ENCODE measurements around the gene SH3GL2.

Gene SH3GL2

GRCh38 chr9:17630531-17630949 is 51.7 kb downstream of the SH3GL2 start:
- H3K4me3 ChIP-seq (ENCODE audit: low read depth, low read length), result no peak overlapping the region
- TF ChIP-seq CTCF (IDR thresholded peaks at IDR 0.05; ENCODE audit: insufficient read depth, low read depth, low read length, missing control alignments), result no peak
- no peak for DNase-seq (ENCODE audit: low read depth)

- no peak for DNase-seq (ENCODE audit: low read depth)
- no peak overlapping the region for H3K4me3 ChIP-seq (ENCODE audit: low read depth, low read length)
- no peak for TF ChIP-seq CTCF (IDR thresholded peaks at IDR 0.05; ENCODE audit: insufficient read depth, low read depth, low read length, missing control alignments)
Measured at GRCh38 chr9:17631396-17631795, 52.5 kb downstream of the SH3GL2 start.

- no peak for DNase-seq (ENCODE audit: low read depth)
- TF ChIP-seq CTCF (IDR thresholded peaks at IDR 0.05; ENCODE audit: insufficient read depth, low read depth, low read length, missing control alignments), result no peak
- no peak overlapping the region for H3K4me3 ChIP-seq (ENCODE audit: low read depth, low read length)
Measured at GRCh38 chr9:17632994-17633393, 54.1 kb downstream of the SH3GL2 start.

- no peak for DNase-seq (ENCODE audit: low read depth)
- TF ChIP-seq CTCF (IDR thresholded peaks at IDR 0.05; ENCODE audit: insufficient read depth, low read depth, low read length, missing control alignments), result no peak
- H3K4me3 ChIP-seq (ENCODE audit: low read depth, low read length), result no peak overlapping the region
Measured at GRCh38 chr9:17635115-17635890, 56.4 kb downstream of the SH3GL2 start.

GRCh38 chr9:17636349-17636748 is 57.5 kb downstream of the SH3GL2 start:
- H3K4me3 ChIP-seq (ENCODE audit: low read depth, low read length), result no peak overlapping the region
- no peak for TF ChIP-seq CTCF (IDR thresholded peaks at IDR 0.05; ENCODE audit: insufficient read depth, low read depth, low read length, missing control alignments)
- DNase-seq (ENCODE audit: low read depth), result no peak

GRCh38 chr9:17636821-17637220 is 58.0 kb downstream of the SH3GL2 start:
- DNase-seq (ENCODE audit: low read depth), result no peak
- no peak for TF ChIP-seq CTCF (IDR thresholded peaks at IDR 0.05; ENCODE audit: insufficient read depth, low read depth, low read length, missing control alignments)
- no peak overlapping the region for H3K4me3 ChIP-seq (ENCODE audit: low read depth, low read length)

- no peak overlapping the region for H3K4me3 ChIP-seq (ENCODE audit: low read depth, low read length)
- DNase-seq (ENCODE audit: low read depth), result no peak
- no peak for TF ChIP-seq CTCF (IDR thresholded peaks at IDR 0.05; ENCODE audit: insufficient read depth, low read depth, low read length, missing control alignments)
Measured at GRCh38 chr9:17637229-17637628, 58.4 kb downstream of the SH3GL2 start.

Data from GM12865 (cell line).